WTC11 (cell line): ENCODE data around the gene RNASET2. TPM values are rescaled to one million over a fixed set of nuclear protein-coding genes. Genes with fewer than 3 reads are reported as not detected.

ENCODE experiments used
- ATAC-seq: fragments of 200-7000 bp; cut with Tn5 transposase; 2 replicates; pipeline ENCODE4 v1.10.0; 2021; ENCODE audit warnings: mild to moderate bottlenecking, moderate library complexity
- CTCF ChIA-PET: fragments of 300-600 bp; sonication (Branson Sonifier 250); formaldehyde crosslinking; loops from one replicate; lab custom pipeline; 2021; ENCODE audit warnings: antibody characterized with exemption; lab: Charles Lee
- POLR2A ChIA-PET: fragments of 350-600 bp; sonication (Branson Sonifier 250); formaldehyde crosslinking; loops from one replicate; lab custom pipeline; 2021; ENCODE audit warnings: antibody characterized with exemption; lab: Charles Lee
- DNase-seq: peaks from one replicate; pipeline ENCODE4 v3.0.0; 2021; ENCODE audit warnings: low spot score
- H3K27ac Mint-ChIP-seq: 2 replicates; pipeline ENCODE4 v1.8.0; 2021; ENCODE audit warnings: mixed read lengths
- H3K27me3 Mint-ChIP-seq: 2 replicates; pipeline ENCODE4 v1.8.0; 2021; ENCODE audit warnings: low read depth, mild to moderate bottlenecking, moderate library complexity, mixed read lengths
- H3K36me3 Mint-ChIP-seq: 2 replicates; pipeline ENCODE4 v1.8.0; 2021; ENCODE audit warnings: mixed read lengths
- H3K4me1 Mint-ChIP-seq: 2 replicates; pipeline ENCODE4 v1.8.0; 2022; ENCODE audit warnings: mixed read lengths
- H3K4me3 Mint-ChIP-seq: 2 replicates; pipeline ENCODE4 v1.8.0; 2021; ENCODE audit warnings: mild to moderate bottlenecking, moderate library complexity, mixed read lengths
- H3K9me3 Mint-ChIP-seq: 2 replicates; pipeline ENCODE4 v1.8.0; 2021; ENCODE audit warnings: mixed read lengths
- ARID4B ChIP-seq: sonication (generic); formaldehyde crosslinking; IDR thresholded peaks from 2 replicates; pipeline ENCODE4 v1.8.0; 2023; ENCODE audit warnings: missing genetic modification reagents, mild to moderate bottlenecking, borderline replicate concordance
- ATF3 ChIP-seq: sonication (generic); formaldehyde crosslinking; conservative IDR thresholded peaks from 2 replicates; pipeline ENCODE4 v1.8.1; 2022; ENCODE audit warnings: mild to moderate bottlenecking, missing genetic modification reagents
- ERG ChIP-seq: fragments of 250-450 bp; sonication (Bioruptor Pico); IDR thresholded peaks from 2 replicates; pipeline ENCODE4 v1.8.0; 2021; ENCODE audit warnings: mild to moderate bottlenecking
- FOXJ3 ChIP-seq: sonication (generic); formaldehyde crosslinking; IDR thresholded peaks from 2 replicates; pipeline ENCODE4 v1.9.0; 2021; ENCODE audit warnings: missing genetic modification reagents, mild to moderate bottlenecking, borderline replicate concordance
- JAZF1 ChIP-seq: fragments of 250-450 bp; sonication (Bioruptor Pico); IDR thresholded peaks from 2 replicates; pipeline ENCODE4 v1.9.0; 2021; ENCODE audit warnings: moderate library complexity, mild to moderate bottlenecking, inconsistent platforms
- KAT7 ChIP-seq: sonication (generic); formaldehyde crosslinking; IDR thresholded peaks from 2 replicates; pipeline ENCODE4 v1.8.1; 2023; ENCODE audit warnings: missing genetic modification reagents, mild to moderate bottlenecking, borderline replicate concordance
- MXD4 ChIP-seq: fragments of 250-450 bp; sonication (Bioruptor Pico); IDR thresholded peaks from 2 replicates; pipeline ENCODE4 v1.8.0; 2021; ENCODE audit warnings: mild to moderate bottlenecking, moderate library complexity, borderline replicate concordance
- NFE2L1 ChIP-seq: sonication (generic); formaldehyde crosslinking; IDR thresholded peaks from 2 replicates; pipeline ENCODE4 v1.8.1; 2023; ENCODE audit warnings: missing genetic modification reagents
- SMAD3 ChIP-seq: sonication (generic); formaldehyde crosslinking; IDR thresholded peaks from 2 replicates; pipeline ENCODE4 v1.8.0; 2022; ENCODE audit warnings: missing genetic modification reagents, mild to moderate bottlenecking, borderline replicate concordance
- SMAD4 ChIP-seq: sonication (generic); formaldehyde crosslinking; IDR thresholded peaks from 2 replicates; pipeline ENCODE4 v1.8.0; 2022; ENCODE audit warnings: mild to moderate bottlenecking, missing genetic modification reagents
- SOX15 ChIP-seq: fragments of 250-450 bp; sonication (Bioruptor Pico); IDR thresholded peaks from 2 replicates; pipeline ENCODE4 v1.9.0; 2021; ENCODE audit warnings: mild to moderate bottlenecking
- ZBTB21 ChIP-seq: sonication (generic); formaldehyde crosslinking; IDR thresholded peaks from 2 replicates; pipeline ENCODE4 v1.8.1; 2023; ENCODE audit warnings: mild to moderate bottlenecking, missing genetic modification reagents, borderline replicate concordance
- ZNF138 ChIP-seq: sonication (generic); formaldehyde crosslinking; conservative IDR thresholded peaks from 2 replicates; pipeline ENCODE4 v1.8.1; 2022; ENCODE audit warnings: mild to moderate bottlenecking, moderate library complexity, missing genetic modification reagents
- total RNA-seq: library from RNA; stranded (reverse); gene quantifications from 3 replicates; pipeline ENCODE4 v1.2.3, GENCODE V29; 2021
- TF ChIP-seq, protein P1 (sequence below): sonication (generic); formaldehyde crosslinking; IDR thresholded peaks from 2 replicates; pipeline ENCODE4 v1.8.1; 2023; ENCODE audit warnings: mild to moderate bottlenecking, missing genetic modification reagents
- TF ChIP-seq, protein P2 (sequence below): sonication (generic); formaldehyde crosslinking; IDR thresholded peaks from 2 replicates; pipeline ENCODE4 v1.8.0; 2022; ENCODE audit warnings: missing genetic modification reagents

RNASET2 gene
- total RNA-seq, 1 experiment from 2014 or later: 35.6 TPM

DNA sequence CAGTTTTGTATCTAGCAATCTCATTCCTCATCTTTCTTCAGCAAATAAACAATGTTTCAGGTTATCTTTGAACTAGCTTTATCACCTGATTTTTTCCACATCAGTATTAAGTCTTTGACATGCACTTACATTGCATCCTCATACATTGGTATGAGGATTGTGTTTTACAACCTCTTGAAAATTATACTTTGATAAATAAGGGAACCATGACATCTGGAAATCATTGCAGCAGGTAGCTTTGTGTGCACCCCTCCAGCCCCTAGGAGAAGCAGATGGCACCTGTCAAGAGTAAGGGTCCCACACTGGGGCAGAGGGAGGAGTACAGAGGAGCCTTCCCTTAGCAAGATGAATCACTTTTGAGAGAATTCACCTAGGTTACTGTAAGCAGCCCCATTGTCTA, 13.7 kb upstream of the RNASET2 start:
- peaks cover 73% of the 10 kb centered on the region for H3K36me3 Mint-ChIP-seq
- ATAC-seq: no peak
- ChIA-PET POLR2A (no interaction called here), CTCF (no interaction called here)
- no peak overlapping the region for H3K27ac Mint-ChIP-seq
- DNase-seq: no peak
- no peak for TF ChIP-seq SOX15 (CRISPR knock-in tag)
- TF ChIP-seq SMAD3 (CRISPR knock-in tag): no peak
- TF ChIP-seq, protein P1, sequence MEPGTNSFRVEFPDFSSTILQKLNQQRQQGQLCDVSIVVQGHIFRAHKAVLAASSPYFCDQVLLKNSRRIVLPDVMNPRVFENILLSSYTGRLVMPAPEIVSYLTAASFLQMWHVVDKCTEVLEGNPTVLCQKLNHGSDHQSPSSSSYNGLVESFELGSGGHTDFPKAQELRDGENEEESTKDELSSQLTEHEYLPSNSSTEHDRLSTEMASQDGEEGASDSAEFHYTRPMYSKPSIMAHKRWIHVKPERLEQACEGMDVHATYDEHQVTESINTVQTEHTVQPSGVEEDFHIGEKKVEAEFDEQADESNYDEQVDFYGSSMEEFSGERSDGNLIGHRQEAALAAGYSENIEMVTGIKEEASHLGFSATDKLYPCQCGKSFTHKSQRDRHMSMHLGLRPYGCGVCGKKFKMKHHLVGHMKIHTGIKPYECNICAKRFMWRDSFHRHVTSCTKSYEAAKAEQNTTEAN (CRISPR knock-in tag): no peak
- TF ChIP-seq KAT7 (CRISPR knock-in tag): no peak
- no peak for TF ChIP-seq MXD4 (CRISPR knock-in tag)
- no peak for TF ChIP-seq SMAD4
- no peak for TF ChIP-seq ERG
- TF ChIP-seq ARID4B (CRISPR knock-in tag): no peak
- TF ChIP-seq ATF3 (CRISPR knock-in tag): no peak
- no peak for TF ChIP-seq ZBTB21 (CRISPR knock-in tag)
- no peak for TF ChIP-seq JAZF1 (CRISPR knock-in tag)
- no peak for TF ChIP-seq FOXJ3
- TF ChIP-seq, protein P2, sequence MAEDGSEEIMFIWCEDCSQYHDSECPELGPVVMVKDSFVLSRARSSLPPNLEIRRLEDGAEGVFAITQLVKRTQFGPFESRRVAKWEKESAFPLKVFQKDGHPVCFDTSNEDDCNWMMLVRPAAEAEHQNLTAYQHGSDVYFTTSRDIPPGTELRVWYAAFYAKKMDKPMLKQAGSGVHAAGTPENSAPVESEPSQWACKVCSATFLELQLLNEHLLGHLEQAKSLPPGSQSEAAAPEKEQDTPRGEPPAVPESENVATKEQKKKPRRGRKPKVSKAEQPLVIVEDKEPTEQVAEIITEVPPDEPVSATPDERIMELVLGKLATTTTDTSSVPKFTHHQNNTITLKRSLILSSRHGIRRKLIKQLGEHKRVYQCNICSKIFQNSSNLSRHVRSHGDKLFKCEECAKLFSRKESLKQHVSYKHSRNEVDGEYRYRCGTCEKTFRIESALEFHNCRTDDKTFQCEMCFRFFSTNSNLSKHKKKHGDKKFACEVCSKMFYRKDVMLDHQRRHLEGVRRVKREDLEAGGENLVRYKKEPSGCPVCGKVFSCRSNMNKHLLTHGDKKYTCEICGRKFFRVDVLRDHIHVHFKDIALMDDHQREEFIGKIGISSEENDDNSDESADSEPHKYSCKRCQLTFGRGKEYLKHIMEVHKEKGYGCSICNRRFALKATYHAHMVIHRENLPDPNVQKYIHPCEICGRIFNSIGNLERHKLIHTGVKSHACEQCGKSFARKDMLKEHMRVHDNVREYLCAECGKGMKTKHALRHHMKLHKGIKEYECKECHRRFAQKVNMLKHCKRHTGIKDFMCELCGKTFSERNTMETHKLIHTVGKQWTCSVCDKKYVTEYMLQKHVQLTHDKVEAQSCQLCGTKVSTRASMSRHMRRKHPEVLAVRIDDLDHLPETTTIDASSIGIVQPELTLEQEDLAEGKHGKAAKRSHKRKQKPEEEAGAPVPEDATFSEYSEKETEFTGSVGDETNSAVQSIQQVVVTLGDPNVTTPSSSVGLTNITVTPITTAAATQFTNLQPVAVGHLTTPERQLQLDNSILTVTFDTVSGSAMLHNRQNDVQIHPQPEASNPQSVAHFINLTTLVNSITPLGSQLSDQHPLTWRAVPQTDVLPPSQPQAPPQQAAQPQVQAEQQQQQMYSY (CRISPR knock-in tag): no peak
- no peak for TF ChIP-seq ZNF138 (CRISPR knock-in tag)
- no peak for TF ChIP-seq NFE2L1 (CRISPR knock-in tag)
- H3K4me1 Mint-ChIP-seq: peaks cover 17% of the 10 kb centered on the region
- H3K4me3 Mint-ChIP-seq: no peak overlapping the region
- peaks cover 45% of the 10 kb centered on the region for H3K9me3 Mint-ChIP-seq
- H3K27me3 Mint-ChIP-seq: peaks cover 68% of the 10 kb centered on the region
